GM18907 (cell line): ENCODE data around the gene SF3B3.

ENCODE experiments used
- ATAC-seq: cut with Tn5 transposase; IDR thresholded peaks from one replicate; pipeline ENCODE4 v1.9.1; 2021; ENCODE audit warnings: mild to moderate bottlenecking, moderate library complexity; ENCODE audit not compliant: unreplicated experiment

The SF3B3 gene

GRCh38 chr16:70561623-70562022 lies 38.0 kb downstream of the SF3B3 start:
- no peak for ATAC-seq

- ATAC-seq, result no peak
These were observed 40.0 kb downstream of the SF3B3 start for GRCh38 chr16:70563636-70564035.

GRCh38 chr16:70565053-70565452 lies 41.4 kb downstream of the SF3B3 start:
- ATAC-seq, result no peak

GRCh38 chr16:70568601-70569237 lies 45.1 kb downstream of the SF3B3 start:
- ATAC-seq, result no peak

GRCh38 chr16:70569752-70570151 lies 46.1 kb downstream of the SF3B3 start:
- ATAC-seq, result no peak

- no peak for ATAC-seq
These were observed 47.5 kb downstream of the SF3B3 start for GRCh38 chr16:70570967-70571570.

- ATAC-seq, result no peak
These were observed 48.0 kb downstream of the SF3B3 start for GRCh38 chr16:70571623-70572022.

- no peak for ATAC-seq
These were observed 48.7 kb downstream of the SF3B3 start for GRCh38 chr16:70572050-70572925.

GRCh38 chr16:70572926-70573270 lies 49.3 kb downstream of the SF3B3 start:
- no peak for ATAC-seq

- ATAC-seq, result no peak
These were observed 50.0 kb downstream of the SF3B3 start for GRCh38 chr16:70573451-70574121.

- ATAC-seq, result no peak
These were observed 51.1 kb downstream of the SF3B3 start for GRCh38 chr16:70574595-70575271.

- no peak for ATAC-seq
These were observed 51.8 kb downstream of the SF3B3 start for GRCh38 chr16:70575376-70575775.

- ATAC-seq, result peak; percentile 87
These were observed 53.0 kb downstream of the SF3B3 start for GRCh38 chr16:70576431-70577255.

GRCh38 chr16:70577256-70577698 lies 53.7 kb downstream of the SF3B3 start:
- no peak for ATAC-seq

- no peak for ATAC-seq
These were observed 54.4 kb downstream of the SF3B3 start for GRCh38 chr16:70578035-70578434.

GRCh38 chr16:70579248-70579647 lies 55.6 kb downstream of the SF3B3 start:
- no peak for ATAC-seq

GRCh38 chr16:70579648-70580630 lies 56.3 kb downstream of the SF3B3 start:
- no peak for ATAC-seq

GRCh38 chr16:70582280-70582978 lies 58.8 kb downstream of the SF3B3 start:
- no peak for ATAC-seq
